B cell (primary cell): Measurements from ENCODE around the gene PRRC2B.
"Not testable (repeated sequence)": the region's sequence is repeated elsewhere in the genome, so short reads cannot be mapped to it uniquely, and the experiment has no call there.

Experiments
- EZH2 ChIP-seq: IDR thresholded peaks from 2 replicates; pipeline ENCODE4 v1.6.1; 2012; ENCODE audit warnings: borderline replicate concordance, low read depth, mild to moderate bottlenecking, moderate library complexity, low read length; ENCODE audit not compliant: insufficient read depth, poor library complexity, severe bottlenecking
- TF ChIP-seq, protein P1 (sequence below): fragments of 200-600 bp; IDR thresholded peaks from one replicate; pipeline ENCODE4 v1.8.0; 2022; ENCODE audit warnings: antibody characterized with exemption, mild to moderate bottlenecking

DNA sequence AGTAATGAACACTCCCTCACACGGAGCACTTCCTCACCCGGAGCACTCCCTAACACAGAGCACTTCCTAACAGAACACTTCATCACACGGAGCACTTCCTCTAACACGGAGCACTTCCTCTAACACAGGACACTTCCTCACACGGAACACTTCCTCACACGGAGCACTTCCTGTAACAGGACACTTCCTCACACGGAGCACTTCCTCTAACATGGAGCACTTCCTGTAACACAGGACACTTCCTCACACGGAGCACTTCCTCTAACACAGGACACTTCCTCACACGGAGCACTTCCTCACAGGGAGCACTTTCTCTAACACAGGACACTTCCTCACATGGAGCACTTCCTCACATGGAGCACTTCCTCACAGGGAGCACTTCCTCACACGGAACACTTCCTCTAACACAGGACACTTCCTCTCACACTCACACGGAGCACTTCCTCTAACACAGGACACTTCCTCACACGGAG, 121.7 kb downstream of the PRRC2B start:
- not testable (repeated sequence) for TF ChIP-seq EZH2
- TF ChIP-seq, protein P1, sequence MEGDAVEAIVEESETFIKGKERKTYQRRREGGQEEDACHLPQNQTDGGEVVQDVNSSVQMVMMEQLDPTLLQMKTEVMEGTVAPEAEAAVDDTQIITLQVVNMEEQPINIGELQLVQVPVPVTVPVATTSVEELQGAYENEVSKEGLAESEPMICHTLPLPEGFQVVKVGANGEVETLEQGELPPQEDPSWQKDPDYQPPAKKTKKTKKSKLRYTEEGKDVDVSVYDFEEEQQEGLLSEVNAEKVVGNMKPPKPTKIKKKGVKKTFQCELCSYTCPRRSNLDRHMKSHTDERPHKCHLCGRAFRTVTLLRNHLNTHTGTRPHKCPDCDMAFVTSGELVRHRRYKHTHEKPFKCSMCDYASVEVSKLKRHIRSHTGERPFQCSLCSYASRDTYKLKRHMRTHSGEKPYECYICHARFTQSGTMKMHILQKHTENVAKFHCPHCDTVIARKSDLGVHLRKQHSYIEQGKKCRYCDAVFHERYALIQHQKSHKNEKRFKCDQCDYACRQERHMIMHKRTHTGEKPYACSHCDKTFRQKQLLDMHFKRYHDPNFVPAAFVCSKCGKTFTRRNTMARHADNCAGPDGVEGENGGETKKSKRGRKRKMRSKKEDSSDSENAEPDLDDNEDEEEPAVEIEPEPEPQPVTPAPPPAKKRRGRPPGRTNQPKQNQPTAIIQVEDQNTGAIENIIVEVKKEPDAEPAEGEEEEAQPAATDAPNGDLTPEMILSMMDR: not testable (repeated sequence)
